Right renal cortex interstitium (tissue), 3 donors: ENCODE measurements around the gene LRBA. TPM values are rescaled to one million over a fixed set of nuclear protein-coding genes. Genes with fewer than 3 reads are reported as not detected.

Experiments used
- DNase-seq, 3 donors: peaks; one replicate each; pipeline ENCODE4 v3.0.0-alpha.2; 2013; ENCODE audit warnings: low read depth in 3 of 3, low spot score in 2 of 3
- polyA plus RNA-seq, 3 donors: library from polyadenylated mRNA; unstranded; fragments of 120-200 nt; gene quantifications; one replicate each; pipeline ENCODE4 v1.2.1, GENCODE V29; 2013; ENCODE audit not compliant: insufficient read length in 3 of 3

LRBA gene
- polyA plus RNA-seq, 3 donors = 73.2 to 74.5 (median 73.8) TPM

GRCh38 chr4:150355418-150355817 lies 659.7 kb downstream of the LRBA start:
- no peak for DNase-seq

- no peak for DNase-seq
Measured at GRCh38 chr4:150354214-150354796, 660.8 kb downstream of the LRBA start.

DNA sequence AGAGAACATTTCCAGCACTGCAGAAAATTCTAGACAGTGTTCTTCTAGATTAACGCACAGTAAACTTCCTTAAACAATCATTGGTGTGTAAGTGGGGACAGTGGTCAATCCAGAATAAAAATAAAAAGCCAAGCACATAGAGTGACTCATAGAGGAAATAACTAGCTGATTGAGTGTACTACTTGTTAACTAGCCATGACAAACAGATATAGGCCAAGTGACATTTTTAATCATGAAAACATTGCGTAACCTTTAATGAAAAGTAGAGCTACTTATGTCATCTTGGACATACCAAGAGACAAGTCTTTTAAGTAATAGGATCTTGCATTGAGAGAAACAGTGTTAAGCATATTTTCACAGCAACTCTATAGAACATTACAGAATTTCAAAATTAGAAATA lies 667.0 kb downstream of the LRBA start:
- no peak for DNase-seq

DNA sequence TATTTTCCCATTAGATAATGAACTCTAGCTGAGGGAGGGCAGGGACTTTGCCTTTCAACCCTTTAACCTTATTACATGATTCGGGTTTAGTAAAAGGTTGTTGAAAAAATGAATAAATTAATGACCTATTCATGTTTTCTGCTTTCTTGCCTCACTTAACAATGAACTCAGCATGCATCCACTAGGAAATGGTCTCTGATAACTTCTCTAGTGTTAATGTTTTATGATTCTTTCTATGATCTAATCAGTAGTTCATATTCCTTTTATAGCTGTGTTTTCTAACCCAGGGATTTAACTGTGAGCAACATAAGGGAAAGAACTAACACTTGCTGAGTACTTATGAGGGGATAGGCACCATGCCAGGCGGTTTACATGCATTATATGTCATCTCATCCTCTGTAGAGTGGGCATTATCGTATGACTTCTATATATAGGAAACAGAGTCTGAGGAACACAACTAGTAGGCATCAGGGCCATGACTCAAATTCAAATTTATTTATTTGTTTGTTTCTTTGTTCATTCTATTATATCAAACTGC lies 669.8 kb downstream of the LRBA start:
- no peak for DNase-seq

DNA sequence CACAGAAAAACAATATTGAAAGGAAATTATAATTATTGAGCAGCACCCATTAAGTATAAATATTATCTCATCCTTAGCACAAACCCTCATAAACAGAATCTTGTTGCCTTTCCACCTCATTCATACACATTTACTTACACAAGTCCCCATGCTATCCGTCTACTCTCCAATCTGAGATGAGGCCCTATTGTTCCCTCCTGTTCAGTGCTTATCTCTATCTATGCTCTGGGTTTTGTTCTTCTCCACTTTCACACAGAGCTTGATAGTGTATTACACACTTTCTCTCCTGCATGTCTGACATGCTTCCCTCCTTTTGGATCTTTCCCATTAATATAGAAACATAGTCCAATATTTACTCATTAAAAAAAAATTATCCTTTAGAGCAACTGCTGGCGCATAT lies 671.3 kb downstream of the LRBA start:
- DNase-seq = no peak

DNA sequence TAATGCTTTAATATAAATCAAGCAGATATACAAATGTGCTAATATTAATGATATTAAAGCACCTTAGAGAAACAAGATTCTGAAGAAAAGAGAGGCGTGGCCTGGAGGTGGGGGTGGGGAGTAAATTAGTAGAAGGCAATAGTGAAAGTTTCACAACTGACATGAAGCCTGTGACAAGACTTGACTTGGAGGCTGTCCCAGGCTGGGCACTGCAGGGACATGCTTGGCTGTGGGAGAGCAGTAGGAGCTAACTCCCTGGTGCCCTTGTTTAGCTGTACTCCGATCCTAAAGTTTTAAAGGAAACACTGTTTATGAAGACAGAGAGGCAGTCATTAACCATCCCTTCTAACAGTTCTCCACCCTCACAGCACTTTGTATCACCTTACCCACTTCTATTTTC lies 672.1 kb downstream of the LRBA start:
- DNase-seq = no peak

DNA sequence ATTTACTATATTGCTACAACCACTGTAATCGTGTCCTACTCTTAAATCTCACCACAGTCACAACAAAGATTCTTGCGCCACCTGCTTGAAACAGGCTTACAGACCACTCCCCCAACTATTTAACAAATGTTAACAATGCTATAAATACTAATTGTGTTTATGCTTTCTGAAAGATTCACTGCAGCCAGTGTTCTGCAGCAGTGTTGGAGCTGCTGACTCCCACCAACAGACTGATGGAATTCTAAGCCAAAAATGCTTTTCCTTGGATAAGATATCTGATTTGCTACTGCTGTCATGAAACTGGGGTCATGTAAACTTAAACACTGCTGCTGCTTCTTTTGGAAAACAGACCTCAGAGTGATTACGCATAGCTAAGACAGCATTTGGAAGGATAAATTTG lies 677.4 kb downstream of the LRBA start:
- DNase-seq = peak in 2 of 3 donors; percentile 12 to 19

GRCh38 chr4:150336676-150337412 lies 678.2 kb downstream of the LRBA start:
- DNase-seq = no peak

DNA sequence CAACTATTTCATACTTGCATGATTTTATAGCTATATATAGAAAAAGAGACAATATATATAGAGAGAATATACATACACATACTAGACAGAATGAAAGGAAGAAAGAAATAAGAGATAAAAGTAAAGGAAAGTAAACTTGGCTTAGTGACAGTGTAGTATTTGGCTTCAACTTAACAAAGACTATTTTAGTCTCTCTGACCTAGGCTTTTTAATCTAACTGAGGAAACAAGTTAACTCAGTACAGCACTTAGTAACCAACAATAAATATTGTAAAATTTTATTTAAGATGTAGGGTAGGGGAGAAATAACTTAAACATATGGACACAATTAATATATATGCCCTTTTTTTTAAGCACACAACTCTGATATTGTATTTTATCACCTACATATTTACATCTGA lies 682.1 kb downstream of the LRBA start:
- DNase-seq = no peak

DNA sequence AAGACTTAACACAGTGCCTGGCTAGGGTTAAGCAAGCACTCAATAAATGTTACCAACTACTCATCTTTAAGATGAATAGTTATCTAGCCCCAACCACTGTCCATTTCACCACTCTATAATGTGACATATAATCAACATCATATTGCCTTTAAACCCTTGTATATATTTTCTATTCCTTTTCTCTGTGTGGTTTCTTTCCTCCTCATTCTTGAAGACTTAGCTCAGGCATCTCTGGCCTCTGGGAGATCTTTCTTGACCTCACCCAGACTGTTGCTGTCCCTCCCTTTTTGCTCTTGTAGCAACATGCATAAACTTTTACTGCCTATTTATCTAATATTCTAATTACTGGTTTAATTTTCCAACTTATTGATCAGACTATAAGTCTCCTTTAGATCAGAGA lies 683.0 kb downstream of the LRBA start:
- no peak for DNase-seq

DNA sequence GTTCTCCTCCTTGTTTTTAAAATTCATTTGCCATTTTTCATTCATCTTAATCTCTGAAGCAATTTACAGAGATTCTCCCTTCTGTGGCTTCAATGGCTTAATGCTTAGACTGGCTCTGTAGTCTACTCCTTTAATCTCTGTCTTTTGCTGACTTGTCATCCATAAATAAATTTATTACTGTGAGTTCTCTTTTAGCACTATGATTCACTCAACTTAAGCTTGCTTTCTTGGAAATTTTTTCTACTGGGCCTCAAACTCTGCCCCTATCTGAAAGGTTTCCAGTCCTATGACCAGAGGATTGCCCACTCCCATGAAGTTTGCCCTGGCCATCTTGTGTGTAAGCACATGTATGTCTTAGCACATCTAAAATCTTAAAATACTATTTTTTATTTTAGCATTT lies 685.7 kb downstream of the LRBA start:
- DNase-seq = no peak

- DNase-seq = no peak
Measured at GRCh38 chr4:150328496-150328895, 686.6 kb downstream of the LRBA start.

DNA sequence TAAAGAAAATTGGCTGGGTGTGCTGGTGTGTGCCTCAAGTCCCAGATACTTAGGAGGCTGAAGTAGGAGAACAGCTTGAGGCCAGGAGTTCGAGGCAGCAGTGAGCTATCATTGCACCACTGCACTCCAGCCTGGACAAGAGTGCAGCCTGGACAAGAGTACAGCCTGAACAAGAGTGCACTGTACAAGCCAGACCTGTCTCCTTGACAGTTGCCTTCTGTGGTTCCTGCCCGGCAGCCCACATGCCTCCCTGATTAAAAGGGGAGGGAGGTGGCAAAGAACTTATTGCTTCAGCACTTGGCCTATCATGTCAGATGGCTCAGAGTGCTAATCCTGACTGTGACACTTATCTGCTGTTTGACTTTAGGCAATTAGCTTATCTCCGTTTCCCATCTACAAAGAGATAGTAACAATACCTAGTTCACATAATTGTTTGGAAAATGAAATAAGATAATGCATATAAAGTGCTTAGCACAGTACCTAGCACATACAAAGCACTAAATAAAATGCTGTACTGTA lies 687.8 kb downstream of the LRBA start:
- DNase-seq = no peak

DNA sequence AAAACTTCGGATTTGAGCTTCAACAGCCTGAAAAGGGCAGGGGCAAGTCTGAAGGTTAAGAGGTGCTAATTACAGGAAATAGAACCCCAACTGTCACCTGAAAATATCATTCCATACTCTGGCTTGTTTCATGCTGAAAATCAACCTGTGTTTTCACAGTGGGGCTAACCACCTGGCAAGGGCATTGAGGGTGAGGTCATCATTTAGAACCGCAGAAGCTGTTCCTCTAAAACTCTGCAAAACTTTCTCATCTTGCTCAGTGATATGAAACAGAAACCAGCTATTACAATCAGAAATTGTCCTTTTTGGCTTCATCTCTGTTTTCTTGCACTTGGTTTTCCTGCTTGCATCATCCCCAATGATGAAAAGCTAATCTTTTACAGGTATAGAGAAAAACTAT lies 689.2 kb downstream of the LRBA start:
- no peak for DNase-seq

GRCh38 chr4:150323406-150324325 lies 691.4 kb downstream of the LRBA start:
- DNase-seq = no peak

DNA sequence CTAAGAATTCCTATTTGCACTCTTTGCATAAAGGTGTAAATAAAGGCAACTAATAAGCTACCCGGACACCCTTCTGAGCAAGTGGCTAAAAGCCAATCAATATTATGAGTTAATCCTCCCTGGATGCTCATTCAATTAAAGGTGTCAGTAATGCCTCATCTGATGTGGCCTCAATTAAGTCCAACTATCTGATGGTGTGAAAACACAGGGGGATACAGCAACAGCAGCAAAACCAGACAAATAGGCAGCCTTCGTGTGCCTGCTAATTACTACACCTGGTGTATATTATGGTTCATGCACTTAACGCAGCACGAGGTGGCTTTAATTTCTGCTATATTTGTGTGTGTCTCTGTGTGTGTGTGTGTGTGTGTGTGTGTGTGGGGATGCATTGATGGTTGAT lies 692.4 kb downstream of the LRBA start:
- no peak for DNase-seq

DNA sequence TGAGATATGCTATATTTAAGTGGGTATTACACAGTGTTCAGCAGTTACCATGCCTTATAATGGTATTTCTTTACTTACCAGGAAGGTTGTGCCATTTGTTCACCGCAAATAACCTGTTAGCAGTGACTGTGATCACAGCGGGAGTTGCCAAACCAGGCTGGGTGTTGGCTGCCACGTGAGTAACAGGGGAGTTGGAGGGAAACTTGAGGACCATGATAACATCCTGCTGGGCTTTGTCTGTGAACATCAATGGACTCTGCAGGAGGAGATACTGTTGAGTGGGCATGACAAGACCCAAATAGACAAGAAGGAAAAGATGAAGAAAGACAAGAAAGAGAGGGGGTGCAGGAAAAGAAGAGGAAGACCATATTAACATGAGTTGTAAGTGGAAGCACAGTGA lies 694.0 kb downstream of the LRBA start:
- DNase-seq = no peak

DNA sequence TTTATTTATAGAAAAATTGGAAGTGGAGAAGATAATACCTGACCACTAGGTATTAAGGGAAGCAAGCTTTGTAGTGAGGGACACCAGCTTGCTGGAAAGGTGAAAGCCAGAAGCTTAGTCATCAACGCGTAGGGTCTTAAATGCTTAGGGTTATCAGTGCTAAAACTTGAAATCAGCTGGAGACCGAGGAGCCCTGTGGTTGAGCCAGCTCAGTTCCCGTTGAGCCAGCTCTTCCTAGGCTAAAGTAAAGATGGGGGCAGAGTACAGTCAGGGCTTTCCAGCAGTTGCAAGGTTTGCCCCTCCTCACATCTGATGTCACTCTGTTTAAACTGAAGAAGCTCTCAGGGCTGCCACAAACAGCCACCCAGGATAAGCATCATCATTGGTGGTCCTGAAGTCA lies 696.1 kb downstream of the LRBA start:
- no peak for DNase-seq

DNA sequence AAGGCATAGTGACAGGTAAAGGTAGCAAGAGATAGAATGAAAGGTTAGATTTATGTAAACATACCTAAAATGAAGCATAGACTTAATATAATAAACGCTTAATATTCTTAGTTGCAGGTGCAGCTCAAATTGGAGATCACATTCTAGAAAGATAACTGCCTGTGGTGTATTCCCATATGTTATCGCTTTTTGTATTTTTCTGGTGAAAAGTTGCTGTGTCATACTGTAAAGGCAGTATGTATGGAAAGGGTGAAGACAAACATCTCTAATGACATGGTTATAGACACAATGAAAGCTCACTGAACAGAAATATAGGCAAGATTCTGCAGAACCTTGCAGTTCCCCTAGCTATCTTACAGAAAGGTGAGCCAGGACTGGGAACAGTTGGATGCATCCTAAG lies 696.6 kb downstream of the LRBA start:
- no peak for DNase-seq

GRCh38 chr4:150316332-150317205 lies 698.5 kb downstream of the LRBA start:
- DNase-seq = no peak
